NCI-H2196 treated with DMSO at 0.1 percent for 48 hours (cell line): ENCODE data around the gene FRMPD1.
A peak's percentile ranks its signal among the peaks of the same experiment; 100 is the strongest.
"Not testable (repeated sequence)": the region's sequence is repeated elsewhere in the genome, so short reads cannot be mapped to it uniquely, and the experiment has no call there.

Source experiments
- DNase-seq: peaks from one replicate; lab custom pipeline; 2025; ENCODE audit not compliant: unreplicated experiment; lab: John Stamatoyannopoulos, UW

Gene FRMPD1

DNA sequence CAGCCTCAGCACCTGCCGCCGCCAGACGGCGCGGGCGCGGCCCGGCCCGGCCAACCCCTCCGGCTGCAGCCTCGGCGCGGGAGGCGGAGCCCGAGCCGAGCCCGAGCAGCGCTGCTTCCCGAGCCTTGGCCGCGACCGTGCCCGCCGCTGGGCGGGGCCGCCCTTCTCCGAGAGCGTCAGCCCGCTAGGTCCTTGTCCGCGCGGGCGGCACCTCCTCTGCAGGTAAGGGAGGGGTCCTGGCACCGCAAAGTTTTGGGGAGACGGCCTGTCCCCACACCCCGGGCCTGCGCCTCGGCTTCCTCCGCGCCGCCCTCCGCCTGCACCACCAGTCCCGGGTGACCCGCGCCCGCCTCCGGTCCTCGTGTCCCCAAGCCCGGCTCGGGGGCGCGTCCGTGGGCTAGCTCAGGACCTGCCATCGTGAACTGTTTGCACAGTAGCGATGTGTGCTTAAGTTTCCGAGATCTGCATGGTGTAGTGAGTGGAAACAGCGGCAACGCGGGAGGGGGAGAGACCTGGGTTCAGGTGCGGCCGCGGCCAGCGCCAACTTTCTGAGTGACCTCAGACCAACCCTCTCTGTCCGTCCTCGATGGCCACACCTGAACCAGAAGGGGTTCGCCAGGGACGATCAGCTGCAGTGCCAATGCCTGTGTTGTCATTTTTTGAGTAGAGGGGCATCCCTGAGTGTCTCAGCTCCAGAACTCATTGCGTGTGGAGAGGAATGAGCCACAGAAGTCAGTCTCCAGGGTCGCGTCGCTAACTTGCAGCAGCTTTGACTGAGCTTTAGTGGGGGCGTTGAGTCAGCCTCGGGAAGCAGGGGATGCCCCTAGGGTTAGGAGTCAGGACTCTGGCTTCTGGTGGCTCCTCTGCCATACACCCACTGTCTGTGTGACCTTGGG lies at the start of gene FRMPD1:
FRMPD1 (plus strand) TSS at position 82 of the 896 bp plus-strand sequence. CDS start 41,688 bp downstream, outside the sequence.
- peak; percentile 71 for DNase-seq

DNA sequence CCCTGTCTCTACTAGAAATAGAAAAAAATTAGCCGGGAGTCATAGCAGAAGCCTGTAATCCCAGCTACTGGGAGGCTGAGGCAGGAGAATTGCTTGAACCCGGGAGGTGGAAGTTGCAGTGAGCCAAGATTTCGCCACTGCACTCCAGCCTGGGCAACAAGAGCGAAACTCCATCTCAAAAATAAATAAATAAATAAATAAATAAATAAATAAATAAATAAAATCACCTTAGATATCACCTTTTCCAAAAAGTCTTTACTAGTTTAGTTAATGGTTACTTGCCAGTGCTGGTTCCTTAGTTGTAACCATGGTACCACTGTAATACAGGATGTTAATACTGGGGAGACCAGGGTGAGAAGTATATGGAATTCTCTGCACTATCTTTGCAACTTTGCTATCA lies 48.7 kb upstream of the FRMPD1 start:
- DNase-seq: not testable (repeated sequence)

- DNase-seq: peak; percentile 74
These were observed 47.9 kb upstream of the FRMPD1 start for GRCh38 chr9:37602817-37603216.

DNA sequence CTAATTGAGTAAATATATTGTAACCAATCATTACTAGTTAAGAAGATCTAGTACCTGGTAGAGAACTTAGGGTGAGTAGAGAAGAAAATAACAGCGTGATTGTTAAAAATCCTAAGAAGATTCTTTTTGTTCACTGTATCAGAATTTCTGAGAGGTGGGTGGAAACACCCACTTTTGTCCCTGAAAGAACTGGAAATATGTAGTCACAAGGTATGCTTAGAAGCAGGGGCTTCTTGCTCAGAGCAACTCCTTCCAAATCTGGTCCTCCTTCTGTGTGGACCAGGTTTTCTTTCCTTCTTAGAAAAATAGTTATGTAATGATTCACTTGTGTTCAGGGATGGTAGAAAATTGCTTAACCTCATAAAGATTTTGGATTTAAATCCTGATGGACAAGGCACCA lies 46.5 kb upstream of the FRMPD1 start:
- DNase-seq: no peak

GRCh38 chr9:37608250-37608649 lies 42.5 kb upstream of the FRMPD1 start:
- DNase-seq: no peak

DNA sequence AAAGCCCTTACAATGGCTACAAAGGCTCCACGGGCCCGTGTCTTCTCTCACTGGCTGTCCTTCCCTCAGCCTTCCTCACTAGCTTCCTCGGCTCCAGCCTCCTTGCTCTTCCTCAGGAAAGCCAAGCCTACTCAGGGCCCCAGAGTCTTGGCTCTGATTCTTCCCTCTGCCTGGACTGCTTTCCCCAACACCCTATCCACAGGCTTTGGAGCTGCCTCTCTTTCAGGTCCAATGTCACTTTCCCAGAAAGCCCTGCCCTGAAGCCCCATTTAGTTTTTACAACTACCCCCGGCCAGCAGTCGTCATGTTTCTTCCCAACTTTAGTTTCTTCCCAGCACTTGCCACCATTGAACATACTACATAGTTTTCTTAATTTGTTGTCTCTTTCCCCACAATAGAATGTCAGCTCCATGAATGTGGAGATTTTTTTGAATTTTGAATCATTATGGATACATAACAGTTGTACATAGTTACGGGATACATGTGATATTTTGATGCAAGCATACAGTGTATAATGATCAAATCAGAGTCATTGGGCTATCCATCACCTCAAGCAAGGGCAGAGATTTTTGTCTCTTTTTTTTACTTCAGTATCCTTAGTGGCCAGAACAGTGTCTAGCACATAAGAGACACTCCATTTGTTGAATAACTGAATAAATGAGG lies 40.9 kb upstream of the FRMPD1 start:
- DNase-seq: no peak

- DNase-seq: no peak
These were observed 39.7 kb upstream of the FRMPD1 start for GRCh38 chr9:37611014-37611413.

- DNase-seq: no peak
These were observed 38.8 kb upstream of the FRMPD1 start for GRCh38 chr9:37611961-37612360.

GRCh38 chr9:37617161-37617560 lies 33.6 kb upstream of the FRMPD1 start:
- DNase-seq: no peak

DNA sequence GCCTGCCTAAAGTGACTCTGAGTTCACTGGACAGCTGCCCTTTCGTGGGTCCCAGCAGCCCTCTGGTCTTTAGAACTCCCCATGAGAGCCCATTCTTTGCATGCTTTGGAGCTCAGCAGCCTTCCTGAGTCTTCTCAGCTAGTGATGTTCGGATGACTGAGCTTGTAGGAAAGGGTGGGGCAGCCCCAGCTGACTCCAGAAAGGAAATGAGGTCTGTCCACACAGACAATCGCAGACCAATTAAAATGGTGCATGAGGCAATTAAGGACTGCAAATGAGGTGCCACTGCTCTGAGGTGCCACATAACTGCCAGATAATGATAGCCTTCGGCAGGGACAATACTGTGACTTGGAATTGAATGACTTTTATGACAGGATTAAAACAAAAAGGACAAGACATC lies 32.9 kb upstream of the FRMPD1 start:
- no peak for DNase-seq

- DNase-seq: no peak
These were observed 31.9 kb upstream of the FRMPD1 start for GRCh38 chr9:37618817-37619216.

- DNase-seq: no peak
These were observed 30.9 kb upstream of the FRMPD1 start for GRCh38 chr9:37619806-37620205.

DNA sequence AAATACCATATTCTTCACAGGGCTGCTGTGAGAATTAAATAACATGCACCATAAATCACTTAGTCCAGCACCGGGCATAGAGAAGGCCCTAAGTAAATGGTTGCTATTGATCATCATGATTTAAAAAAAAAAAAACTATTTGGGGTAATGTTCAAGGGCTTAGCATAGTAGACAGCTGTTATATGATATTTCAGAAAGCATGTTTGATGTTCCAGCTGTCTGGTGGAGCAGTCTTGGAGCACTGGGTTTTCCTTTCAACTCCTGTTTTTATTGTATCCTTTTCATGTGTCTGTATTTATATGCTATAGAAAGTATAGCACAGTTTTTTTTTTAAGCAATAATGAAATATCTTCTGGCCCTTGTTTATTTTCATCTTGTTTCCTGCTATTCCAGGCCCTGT lies 30.4 kb upstream of the FRMPD1 start:
- DNase-seq: no peak

DNA sequence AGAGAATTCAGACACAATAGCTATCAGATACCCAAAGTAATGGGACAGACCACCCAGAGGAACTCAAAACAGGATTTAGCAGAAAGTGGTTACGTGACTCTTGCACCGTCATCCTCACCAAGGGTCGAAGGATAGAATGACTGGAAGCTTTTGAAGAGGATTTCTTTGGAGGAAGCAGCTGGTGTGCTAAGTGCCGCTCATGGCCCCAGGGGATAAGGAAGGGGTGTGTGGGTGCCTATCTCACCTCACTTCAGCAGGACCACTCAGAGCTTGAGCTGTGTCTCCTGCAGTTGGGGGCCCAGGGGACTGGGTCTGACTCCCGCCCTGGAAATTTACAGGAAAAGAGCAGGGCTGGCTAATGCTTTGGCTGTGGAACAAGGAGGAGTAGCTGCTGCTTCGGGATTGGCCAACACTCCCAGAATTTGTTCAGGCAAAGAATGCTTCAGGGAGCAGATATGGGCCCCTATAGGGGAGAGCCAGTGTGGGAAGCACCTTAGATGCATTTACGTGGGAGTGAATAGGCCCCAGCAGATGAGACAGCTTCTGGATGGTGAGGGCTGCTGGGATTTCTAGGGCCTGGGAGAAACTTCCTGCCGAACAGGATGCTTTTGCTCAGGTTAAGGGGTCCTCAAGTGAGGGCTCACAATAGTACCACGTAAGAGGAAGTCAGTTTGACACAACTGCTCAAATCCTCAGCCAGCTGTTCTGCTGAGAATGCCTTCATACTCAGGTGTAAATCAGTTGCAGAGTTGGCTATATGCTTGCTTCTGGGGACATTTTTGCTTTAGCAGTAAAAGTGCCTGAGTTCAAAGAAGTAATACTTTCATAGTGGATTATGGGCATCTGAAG lies 29.3 kb upstream of the FRMPD1 start:
- DNase-seq: no peak

GRCh38 chr9:37622462-37622861 lies 28.3 kb upstream of the FRMPD1 start:
- DNase-seq: no peak

GRCh38 chr9:37623267-37623666 lies 27.5 kb upstream of the FRMPD1 start:
- no peak for DNase-seq

DNA sequence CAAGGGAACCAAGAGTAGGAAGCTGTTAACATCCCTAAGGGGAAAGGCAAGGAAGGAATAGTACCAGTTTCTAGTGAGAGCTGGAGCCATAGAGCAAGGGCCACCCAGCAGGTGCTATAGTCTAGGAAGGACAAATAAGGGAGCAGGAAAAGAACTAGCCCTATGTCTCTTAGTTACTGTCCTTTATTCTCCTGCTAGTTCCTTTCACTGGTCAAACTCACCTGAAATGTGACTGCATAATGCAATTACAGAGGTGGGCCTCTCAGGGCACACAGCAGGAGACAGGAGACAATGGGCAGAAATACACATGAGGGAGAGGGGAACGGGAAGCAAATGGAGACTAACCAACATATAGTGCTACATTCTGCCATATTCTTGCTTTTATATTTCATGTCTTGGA lies 26.7 kb upstream of the FRMPD1 start:
- DNase-seq: no peak

DNA sequence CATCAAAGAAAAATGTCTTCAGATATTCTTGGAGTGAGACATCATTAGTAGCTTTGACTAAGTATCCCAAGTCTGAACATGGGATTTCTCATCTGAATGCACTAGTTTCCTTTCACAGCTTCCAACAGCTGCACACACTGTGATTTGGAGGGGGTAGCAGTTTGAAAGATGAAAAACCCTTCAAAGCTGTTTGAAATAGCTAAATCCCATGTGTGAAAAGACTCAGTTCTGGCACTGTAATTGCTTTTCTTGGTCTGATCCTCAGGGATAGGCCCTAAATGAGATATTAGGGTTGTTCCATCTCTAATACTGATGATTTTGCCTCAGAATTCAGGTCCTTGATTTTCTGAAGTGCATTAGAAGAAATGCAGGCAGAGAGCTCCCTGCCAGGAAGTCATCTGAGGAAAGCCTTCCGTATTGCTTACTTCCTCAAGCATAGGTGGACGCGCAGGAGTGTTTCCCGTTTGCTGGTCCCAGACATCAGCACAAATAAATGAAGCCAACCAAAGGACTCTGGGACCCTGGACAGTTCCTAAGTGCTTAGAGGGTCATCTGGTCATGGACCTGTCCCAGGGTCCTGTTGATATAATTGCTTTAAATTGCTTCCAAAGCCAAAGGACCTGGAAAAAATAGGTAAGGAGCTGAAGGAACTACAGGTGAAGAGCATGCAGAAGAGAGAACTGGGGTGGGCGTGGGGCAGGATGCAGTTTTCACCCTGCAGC lies 25.6 kb upstream of the FRMPD1 start:
- DNase-seq: no peak

DNA sequence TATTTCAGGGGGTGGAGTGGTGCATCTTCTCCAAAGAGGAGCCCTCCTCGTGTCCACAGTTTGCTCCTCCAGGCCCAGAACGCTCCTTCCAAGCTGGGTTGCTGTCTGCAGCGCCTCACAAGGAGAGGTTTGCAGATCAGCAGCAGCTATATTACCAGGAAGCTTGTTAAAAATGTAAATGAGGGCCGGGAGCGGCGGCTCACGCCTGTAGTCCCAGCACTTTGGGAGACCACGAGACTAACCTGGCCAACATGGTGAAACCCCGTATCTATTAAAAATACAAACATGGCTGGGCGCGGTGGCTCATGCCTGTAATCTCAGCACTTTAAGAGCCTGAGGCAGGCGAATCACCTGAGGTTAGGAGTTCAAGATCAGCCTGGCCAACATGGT lies 25.0 kb upstream of the FRMPD1 start:
- no peak for DNase-seq

DNA sequence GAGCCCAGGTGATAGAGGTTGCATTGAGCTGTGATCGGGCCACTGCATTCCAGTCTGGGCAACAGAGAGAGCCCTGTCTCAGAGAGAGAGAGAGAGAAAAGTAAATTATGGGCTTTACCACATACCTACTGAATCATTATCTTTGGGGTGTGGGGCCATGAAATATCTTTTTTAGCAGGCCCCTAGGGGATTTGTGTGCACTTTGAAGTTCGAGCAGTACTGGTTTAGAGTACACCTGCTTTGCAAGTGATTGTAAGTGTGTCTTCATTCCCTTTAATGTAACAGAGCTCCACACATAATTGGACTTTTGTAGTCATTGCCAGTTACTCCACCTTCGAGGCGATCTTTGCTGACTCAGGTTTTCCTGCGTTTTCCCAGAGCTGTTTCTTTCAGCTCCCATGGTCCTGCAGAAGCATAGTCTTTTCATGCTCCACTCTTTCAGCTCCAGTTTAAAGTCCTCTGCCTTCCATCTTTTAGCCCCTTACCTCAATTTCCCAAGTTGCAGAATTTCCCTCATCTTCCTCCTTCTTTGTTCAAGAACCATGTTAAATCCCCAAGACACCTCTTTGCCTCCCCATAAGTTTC lies 24.0 kb upstream of the FRMPD1 start:
- no peak for DNase-seq
